ENCODE results near the gene SORBS1. TPM values are rescaled to one million over a fixed set of nuclear protein-coding genes. Genes with fewer than 3 reads are reported as not detected.

SORBS1 gene
- total and polyA plus RNA-seq, 2 of the 13 experiments (the other 11 are each of a cell fraction or from before 2014, with no cell fraction given) = 16.8 to 39.8 TPM

DNA sequence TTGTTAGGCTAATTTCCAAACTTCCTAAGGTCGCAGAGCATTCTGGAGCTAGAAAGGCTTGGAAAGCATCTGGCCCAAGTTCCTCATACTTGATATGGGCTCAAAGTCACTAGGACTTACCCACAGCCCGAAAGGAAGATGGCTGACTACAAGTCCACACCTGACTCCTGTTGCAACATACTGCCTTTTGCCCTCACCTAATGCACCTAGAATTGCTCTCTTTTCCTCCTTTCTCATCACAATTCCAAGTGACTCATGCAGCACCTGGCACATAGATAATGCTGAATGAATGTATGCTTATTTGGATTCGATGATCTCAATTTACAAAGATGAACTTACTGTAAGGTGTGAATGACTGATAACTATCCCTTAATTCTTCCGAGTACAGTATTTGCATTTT, 131.5 kb downstream of the SORBS1 start (continued):
- no peak for TF ChIP-seq EHMT2 (IDR thresholded peaks at IDR 0.05; ENCODE audit: borderline replicate concordance, low read depth, low read length)
- no peak for TF ChIP-seq ZNF577 (CRISPR knock-in tag; IDR thresholded peaks at IDR 0.05; ENCODE audit: borderline replicate concordance, low read depth)

DNA sequence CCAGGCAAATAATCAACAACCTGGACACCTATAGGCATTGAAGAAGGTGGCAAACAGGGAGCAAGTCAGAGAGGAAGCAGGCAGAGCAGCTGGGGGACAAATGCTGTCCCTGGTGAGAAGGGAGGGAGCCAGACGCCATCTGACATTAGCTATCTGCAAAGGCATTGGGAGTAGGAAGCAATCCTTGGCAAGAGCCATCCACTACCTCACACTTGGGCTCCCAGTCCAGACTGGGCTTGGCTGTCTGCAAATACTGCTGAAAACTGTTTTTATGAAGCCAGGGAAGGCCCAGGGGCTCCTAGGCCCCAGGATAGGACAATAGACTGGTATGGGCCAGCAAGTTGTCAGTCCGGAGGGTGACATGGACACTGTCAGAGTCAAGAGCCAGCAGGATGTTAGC, 132.5 kb downstream of the SORBS1 start:
- Histone ChIP-seq H3K79me2 (ENCODE audit: insufficient read depth, low read length) (no peaks in the 10 kb centered on the region), H4K20me1 (ENCODE audit: insufficient read depth, low read length) (no peaks in the 10 kb centered on the region), H3K36me3 (replicated peaks in 1 of 2; ENCODE audit: control insufficient read depth in 1 of 2, insufficient read depth in 2 of 2, low read length in 2 of 2) (peaks cover 25 to 82% of the 10 kb centered on the region in 2 experiments), H3K9ac (ENCODE audit: insufficient read depth, low read depth, low read length) (no peak overlapping the region), H3K4me1 (ENCODE audit: insufficient read depth, low read length) (peaks cover 17% of the 10 kb centered on the region), H3K27ac (ENCODE audit: extremely low read length, insufficient read depth, low read length) (no peak overlapping the region), H3K9me3 (ENCODE audit: low read length) (no peaks in the 10 kb centered on the region), H3K4me3 (replicated peaks in 1 of 3; ENCODE audit: insufficient read depth in 1 of 3, low read depth in 2 of 3, low read length in 3 of 3) (no peak overlapping the region), H2AFZ (ENCODE audit: low read length) (no peak overlapping the region), H3K4me2 (ENCODE audit: low read depth, low read length) (no peak overlapping the region), H3K27me3 (ENCODE audit: control insufficient read depth in 1 of 2, insufficient read depth in 2 of 2, low read length in 2 of 2) (no peaks in the 10 kb centered on the region)
- POLR2A ChIA-PET = no interaction called here
- intact Hi-C loops (cut with micrococcal nuclease; ENCODE audit: unreplicated experiment) (no loop called here), in situ Hi-C loops (cut with HindIII; ENCODE audit: extremely low pct_ligation_motif_present, low pct_unique_long_range_greater_than_20kb) (loop anchor here (25.0 kb wide), 1 partner anchor 134 kb away; the partner anchor contains the start of gene SORBS1)
- CTCF ChIA-PET (ENCODE audit: low intra/inter-chr PET ratio, low total read pairs) = interaction anchor here (5.2 kb wide), 1 partner anchor 173 kb away, joined by 96 read pairs; no protein-coding TSS in a partner anchor
- ATAC-seq (no peak), DNase-seq (ENCODE audit: low spot score) (no peak), FAIRE-seq (no peak)
- TF ChIP-seq SYNCRIP (IDR thresholded peaks at IDR 0.05; ENCODE audit: insufficient read depth, low read depth, low read length) (no peak), ZNF253 (CRISPR knock-in tag; IDR thresholded peaks at IDR 0.05; ENCODE audit: borderline replicate concordance) (no peak), TCF12 (IDR thresholded peaks at IDR 0.05) (no peak), TCF12 (CRISPR knock-in tag; IDR thresholded peaks at IDR 0.05) (no peak), ZC3H4 (CRISPR knock-in tag; IDR thresholded peaks at IDR 0.05; ENCODE audit: borderline replicate concordance) (no peak), PHF8 (CRISPR knock-in tag; IDR thresholded peaks at IDR 0.05) (no peak)
- TF ChIP-seq, protein P1, sequence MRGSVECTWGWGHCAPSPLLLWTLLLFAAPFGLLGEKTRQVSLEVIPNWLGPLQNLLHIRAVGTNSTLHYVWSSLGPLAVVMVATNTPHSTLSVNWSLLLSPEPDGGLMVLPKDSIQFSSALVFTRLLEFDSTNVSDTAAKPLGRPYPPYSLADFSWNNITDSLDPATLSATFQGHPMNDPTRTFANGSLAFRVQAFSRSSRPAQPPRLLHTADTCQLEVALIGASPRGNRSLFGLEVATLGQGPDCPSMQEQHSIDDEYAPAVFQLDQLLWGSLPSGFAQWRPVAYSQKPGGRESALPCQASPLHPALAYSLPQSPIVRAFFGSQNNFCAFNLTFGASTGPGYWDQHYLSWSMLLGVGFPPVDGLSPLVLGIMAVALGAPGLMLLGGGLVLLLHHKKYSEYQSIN (CRISPR knock-in tag; IDR thresholded peaks at IDR 0.05; ENCODE audit: borderline replicate concordance) = no peak
- TF ChIP-seq, protein P2, sequence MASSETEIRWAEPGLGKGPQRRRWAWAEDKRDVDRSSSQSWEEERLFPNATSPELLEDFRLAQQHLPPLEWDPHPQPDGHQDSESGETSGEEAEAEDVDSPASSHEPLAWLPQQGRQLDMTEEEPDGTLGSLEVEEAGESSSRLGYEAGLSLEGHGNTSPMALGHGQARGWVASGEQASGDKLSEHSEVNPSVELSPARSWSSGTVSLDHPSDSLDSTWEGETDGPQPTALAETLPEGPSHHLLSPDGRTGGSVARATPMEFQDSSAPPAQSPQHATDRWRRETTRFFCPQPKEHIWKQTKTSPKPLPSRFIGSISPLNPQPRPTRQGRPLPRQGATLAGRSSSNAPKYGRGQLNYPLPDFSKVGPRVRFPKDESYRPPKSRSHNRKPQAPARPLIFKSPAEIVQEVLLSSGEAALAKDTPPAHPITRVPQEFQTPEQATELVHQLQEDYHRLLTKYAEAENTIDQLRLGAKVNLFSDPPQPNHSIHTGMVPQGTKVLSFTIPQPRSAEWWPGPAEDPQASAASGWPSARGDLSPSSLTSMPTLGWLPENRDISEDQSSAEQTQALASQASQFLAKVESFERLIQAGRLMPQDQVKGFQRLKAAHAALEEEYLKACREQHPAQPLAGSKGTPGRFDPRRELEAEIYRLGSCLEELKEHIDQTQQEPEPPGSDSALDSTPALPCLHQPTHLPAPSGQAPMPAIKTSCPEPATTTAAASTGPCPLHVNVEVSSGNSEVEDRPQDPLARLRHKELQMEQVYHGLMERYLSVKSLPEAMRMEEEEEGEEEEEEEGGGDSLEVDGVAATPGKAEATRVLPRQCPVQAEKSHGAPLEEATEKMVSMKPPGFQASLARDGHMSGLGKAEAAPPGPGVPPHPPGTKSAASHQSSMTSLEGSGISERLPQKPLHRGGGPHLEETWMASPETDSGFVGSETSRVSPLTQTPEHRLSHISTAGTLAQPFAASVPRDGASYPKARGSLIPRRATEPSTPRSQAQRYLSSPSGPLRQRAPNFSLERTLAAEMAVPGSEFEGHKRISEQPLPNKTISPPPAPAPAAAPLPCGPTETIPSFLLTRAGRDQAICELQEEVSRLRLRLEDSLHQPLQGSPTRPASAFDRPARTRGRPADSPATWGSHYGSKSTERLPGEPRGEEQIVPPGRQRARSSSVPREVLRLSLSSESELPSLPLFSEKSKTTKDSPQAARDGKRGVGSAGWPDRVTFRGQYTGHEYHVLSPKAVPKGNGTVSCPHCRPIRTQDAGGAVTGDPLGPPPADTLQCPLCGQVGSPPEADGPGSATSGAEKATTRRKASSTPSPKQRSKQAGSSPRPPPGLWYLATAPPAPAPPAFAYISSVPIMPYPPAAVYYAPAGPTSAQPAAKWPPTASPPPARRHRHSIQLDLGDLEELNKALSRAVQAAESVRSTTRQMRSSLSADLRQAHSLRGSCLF (CRISPR knock-in tag; IDR thresholded peaks at IDR 0.05; ENCODE audit: borderline replicate concordance) = no peak
- BruUV-seq (replicated peaks) = no TSS peak
- 100% methylated on average over 2 of the region's 2 CpGs for WGBS (ENCODE audit: low lambda C conversion rate)
